HTR-8/SVneo (cell line): ENCODE data around the gene IGSF21.

Experiments used
- DNase-seq: peaks from one replicate; pipeline ENCODE4 v3.0.0; 2011; ENCODE audit warnings: low spot score, mixed read lengths; ENCODE audit not compliant: insufficient read length
- FAIRE-seq: peaks from 2 replicates; lab custom pipeline; 2011; peaks lifted over from hg19 to GRCh38; lab: Jason Lieb, UNC

The IGSF21 gene

DNA sequence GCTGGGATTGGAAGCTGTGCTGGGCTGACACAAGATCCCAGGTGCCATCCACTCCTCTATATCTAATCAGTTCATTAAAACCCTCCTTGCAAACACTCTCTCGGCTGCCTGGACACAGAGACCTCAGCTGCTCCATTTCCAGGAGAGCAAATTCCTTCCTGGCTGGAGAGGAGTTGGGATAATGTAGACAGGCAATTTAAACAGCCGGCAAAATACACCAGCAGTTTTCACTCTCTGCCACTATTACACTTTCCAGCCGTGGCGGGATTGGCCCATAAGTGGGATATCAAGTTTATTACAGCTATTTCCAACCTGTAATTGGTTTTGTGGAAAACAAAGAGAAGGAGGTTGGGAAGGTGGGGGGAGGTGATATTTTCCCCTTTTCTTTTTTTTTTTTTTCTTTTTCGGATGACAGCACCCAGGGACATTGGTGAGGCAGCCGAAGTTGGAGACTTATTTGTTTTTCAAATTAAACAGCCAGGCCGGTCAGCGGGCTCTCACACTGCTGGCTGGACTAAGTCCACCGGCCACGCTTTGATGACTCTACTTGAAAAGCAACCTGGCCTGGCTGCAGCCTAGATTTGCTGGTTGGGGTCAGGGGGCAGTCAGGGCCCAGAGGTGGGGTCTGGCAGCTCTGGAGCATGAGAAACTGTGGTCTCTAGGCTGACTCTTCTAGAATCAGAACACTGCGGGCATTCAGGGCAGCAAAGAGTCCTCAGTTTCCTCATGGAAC is 177.4 kb downstream of the IGSF21 start:
- DNase-seq = no peak
- FAIRE-seq = no peak

DNA sequence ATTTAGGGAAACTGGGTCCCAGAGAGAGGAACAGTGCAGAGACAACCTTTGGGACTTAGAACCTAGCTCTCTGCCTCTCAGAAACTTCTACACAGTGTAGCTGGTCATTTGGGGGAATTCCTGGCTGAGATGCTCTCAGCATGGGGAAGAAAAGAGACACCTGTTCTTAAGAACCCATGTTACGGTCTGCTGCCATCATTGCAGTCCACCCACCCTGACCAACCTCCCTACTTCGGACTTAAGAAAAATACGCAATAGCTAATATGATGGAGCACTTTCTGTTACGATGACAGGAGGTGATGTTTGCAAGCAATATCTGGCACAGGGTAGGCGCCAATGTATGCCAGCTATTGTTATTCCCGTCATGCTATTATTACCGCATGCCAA is 177.9 kb downstream of the IGSF21 start:
- FAIRE-seq (no peak), DNase-seq (no peak)

DNA sequence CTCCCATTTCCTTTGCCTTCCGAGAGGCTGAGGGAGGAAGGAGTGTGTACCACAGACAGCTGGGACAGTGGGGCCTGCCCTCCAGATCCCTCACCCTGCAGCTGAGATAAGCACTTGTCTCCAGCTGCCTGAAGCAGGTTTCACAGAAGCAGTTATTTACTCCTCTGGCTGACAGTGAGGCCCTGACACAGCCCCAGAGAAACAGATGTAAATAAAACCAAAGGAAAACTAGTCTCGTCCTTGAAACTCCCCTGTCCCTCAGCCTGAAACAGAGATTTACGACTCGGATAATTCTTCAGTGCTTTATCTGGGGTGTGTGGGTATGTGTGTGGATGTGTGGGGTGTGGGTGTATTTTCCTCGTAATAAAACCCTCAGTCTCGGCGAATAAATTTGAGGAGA is 181.1 kb downstream of the IGSF21 start:
- DNase-seq (no peak), FAIRE-seq (no peak)

DNA sequence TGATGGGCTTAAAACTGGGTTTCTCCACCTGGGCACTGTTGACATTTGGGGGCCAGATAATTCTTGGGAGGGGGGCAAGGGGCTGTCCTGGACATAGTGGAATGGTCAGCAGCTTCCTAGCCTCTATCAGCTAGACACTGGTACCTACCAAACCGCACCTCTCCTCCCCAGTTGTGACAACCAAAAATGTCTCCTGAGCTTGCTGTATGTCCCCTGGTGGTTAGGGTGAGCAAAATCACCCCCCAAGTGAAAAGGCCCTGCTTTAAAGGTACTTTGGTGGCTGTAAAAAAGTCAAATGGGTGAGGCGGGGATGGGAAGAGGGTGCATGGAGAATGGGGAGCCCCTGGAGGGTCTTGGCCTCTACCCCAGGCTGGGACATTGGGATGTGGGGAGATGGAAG is 182.0 kb downstream of the IGSF21 start:
- FAIRE-seq (no peak), DNase-seq (no peak)

DNA sequence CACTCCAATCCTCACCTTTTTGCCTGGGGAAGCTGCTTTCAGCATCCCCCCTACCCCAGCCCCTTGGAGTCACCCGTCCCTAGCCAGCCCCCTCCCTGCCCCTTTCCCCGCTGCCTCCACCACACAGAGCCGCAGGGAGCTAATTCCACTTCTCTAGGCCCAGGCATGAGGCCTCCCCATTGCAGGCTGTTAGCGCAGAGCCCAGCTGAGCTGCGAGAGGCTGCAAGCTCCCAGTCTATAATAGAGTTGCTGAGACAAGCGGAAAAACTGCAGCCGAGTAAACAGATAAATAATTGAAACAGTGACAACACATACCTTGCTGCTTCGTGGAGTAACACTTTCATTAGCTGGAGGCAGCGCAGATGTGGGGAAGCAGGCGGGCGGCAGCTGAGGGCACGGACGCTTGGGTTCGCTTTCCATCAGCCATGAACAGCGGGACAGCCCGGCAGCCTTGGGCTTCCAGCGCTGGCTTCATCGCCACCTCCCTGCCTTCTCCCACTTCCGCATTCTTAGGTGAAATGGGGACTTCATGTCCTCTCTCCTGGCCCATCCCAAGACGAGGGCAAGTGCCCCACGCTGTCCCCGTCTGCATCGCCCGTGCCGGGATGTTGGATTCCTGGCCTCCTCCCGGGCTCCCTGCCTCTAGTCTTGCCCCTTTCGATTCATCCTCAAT is 183.3 kb downstream of the IGSF21 start:
- DNase-seq (no peak), FAIRE-seq (no peak)

DNA sequence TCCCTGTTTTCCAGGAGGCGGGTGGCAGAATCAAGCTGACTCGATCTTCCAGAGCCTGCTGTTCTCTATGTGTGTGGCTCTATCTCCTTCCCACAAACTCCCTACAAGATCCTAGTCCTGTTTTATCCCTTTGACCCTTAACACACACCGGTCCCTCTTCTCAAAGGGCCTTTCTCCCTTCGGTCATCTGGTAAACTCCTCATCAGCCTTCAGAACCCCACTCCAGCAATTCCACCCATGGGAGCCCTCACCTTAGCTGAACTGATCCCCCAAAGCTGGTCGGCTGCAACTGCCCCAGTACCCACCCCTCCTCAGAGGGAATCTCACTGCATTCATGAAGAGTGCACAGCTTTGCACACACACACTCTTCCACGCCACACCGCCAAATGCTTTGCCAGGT is 184.9 kb downstream of the IGSF21 start:
- no peak for FAIRE-seq
- DNase-seq = no peak

DNA sequence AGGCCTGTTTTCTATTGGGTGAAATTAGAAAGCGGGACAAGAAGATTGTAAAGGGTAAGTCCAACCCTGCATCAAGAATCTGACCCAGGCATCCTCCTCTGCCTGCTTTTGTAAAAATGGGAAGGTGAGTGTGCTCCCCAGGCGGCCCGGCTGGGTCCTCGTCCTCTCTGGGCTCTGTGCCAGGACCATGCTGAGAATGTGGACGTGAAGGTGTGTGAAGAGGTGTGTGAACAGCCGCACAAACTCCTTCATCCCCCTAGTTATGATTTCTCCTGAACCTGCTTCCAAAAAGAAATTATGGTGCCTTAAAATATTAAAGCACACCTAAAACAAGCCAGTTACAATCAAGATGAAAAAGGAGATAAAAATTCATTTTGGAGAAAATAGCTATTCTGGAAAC is 185.7 kb downstream of the IGSF21 start:
- DNase-seq (no peak), FAIRE-seq (no peak)

DNA sequence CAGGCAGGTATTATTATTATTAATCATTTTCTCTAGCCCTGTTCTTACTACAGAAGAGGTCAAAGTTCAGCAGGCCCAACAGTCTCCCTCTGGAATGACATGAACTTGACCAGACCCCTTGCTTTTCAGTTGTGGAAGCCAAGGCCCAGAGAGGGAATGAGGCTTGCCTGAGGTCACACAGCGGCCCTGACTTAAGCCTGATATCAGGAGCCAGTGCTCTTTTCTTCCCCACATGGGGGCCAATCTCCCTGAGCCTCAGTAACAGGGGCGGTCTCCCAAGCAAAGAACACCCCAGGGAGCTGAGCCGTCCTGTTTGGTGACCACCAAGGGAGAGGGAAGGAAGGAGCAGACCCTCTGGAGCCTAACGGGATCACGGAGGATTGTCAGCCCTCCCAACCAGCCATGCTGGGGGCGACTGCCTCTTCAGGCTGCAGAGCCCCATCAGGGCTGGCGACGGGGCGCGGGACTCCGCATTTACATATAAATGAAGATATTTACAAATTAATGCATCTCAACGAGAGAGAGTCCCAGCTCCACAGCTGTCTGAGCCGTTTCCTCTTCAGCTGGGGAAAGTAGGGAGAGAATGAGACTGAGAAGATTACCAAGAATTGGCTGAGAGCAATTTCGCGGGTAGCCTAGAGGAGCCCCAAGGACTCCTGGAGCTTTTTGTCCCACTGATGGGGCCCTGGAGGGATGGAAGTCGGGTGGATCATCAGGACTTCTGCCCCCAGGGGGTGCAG is 187.0 kb downstream of the IGSF21 start:
- DNase-seq (no peak), FAIRE-seq (no peak)

DNA sequence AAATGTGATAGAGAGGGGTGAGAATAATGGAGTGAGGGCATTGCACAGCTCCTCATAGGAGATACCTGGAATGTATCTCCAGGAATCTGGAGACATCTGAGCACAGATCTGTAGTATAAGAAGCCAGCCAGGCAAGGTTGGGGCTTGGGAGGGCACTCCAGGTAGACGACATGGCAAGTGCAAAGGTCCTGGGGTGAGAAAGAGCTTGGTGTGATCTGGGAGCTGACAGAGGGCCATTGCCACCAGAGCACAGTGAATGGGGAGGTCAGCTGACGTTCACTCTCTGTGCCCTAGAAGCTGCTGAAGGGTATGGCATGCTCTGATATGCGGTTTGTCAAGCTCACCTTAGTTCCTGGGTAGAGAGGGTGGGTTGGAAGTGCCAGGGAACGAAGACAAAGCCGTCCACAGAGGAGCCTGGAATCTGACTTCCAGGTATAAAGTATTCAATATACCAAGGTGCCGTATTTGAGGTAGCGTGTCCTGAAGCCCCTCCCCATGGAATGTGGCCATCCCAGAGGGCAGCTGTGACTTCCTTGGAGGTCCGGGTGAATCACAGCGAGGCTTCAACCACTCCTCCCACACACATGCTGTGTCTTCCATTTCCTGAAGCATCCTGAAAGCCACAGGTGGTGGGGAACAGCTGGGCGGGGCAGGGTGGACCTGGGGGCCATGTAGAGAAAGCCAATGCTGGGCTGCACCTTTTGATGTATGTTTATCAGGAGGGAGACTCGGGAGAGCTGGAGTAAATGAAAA is 190.5 kb downstream of the IGSF21 start:
- no peak for FAIRE-seq
- DNase-seq = no peak

DNA sequence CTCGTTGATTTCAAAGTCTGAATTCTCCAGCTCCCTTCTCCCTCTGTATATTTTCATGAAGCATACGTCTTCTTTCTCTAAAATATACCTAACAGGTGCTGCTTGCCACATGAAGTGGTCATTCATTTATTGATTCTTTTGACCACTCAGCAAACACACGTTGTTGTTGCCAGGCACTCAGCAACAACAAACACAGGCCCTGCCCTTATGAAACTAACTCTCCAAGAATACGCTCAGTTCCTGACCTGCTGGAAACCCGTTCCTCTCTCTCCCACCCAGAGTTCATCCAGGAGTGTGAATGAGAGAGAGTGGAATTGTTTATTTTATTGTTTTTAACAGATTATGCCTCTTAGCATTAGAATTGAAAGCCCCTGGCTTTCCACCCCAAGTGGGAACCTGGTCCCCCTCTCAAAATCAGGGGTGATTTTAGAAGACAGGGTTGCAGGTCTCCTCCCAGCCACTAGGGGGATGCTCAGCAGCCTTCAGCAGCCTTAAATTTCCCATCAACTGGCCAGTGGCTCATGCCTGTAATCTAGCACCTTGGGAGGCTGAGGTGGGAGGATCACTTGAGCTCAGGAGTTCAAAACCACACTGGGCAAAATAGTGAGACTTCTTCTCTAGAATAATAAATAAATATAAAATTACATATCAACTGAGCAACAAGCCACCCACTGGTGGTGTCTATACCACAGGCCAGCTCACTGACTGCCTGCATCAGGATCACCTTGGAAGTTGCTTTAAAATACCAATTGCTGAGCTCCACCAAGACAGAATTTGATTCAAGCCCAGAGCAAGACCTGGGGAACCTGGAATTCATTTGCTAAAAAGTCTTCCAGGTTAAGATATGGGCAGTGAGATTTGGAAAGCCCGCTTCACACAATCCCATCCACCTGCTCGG is 192.1 kb downstream of the IGSF21 start:
- no peak for DNase-seq
- no peak for FAIRE-seq

DNA sequence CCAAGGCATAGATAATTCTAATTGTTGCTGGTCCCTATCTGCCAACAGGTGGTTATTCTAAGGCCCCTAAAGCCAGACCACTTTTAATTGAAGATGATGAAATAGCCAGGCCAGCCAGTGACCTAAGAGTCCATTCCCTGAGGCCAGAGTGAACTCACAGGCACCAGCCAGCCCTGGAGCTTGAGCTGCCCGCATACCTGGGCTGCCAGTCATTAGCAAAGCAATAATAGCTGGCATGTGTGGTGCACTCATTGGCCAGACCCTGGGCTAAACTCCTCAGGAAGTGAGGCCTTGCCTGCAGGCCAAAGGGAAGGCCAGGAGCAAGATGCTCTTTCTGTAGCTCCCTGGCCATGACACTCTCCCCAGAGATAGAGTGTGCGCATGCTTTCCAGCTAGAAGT is 192.8 kb downstream of the IGSF21 start:
- DNase-seq (no peak), FAIRE-seq (no peak)

DNA sequence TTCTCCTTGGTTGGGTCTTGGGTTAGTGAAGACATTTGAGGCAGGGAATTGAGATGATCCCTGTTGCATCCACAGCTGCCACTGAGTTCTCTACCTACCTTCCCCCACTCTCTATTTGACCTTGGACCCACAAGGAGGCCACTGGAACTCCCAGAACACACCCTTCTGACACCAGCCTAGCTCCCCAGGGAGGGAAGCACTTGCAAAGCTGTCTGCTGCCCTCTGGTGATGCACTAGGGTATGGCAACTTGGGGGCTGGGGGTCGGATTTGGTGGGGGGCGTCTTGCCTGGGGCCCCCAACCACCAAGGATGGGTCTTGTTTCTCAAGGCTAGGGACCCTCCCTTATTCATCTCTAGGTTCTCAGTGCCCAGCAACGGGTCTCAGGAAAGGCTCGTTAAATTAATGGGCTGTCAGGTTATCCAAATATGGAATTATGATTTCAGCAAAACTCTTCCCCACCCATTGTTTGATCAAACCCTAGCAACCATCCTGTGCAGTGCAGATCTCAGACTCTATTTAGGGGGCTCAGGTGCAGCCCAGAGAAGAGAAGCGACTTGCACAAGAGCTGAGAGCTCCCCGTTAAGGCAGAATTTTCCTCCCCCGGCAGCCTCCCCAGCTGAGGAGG is 195.3 kb downstream of the IGSF21 start:
- DNase-seq (no peak), FAIRE-seq (no peak)

DNA sequence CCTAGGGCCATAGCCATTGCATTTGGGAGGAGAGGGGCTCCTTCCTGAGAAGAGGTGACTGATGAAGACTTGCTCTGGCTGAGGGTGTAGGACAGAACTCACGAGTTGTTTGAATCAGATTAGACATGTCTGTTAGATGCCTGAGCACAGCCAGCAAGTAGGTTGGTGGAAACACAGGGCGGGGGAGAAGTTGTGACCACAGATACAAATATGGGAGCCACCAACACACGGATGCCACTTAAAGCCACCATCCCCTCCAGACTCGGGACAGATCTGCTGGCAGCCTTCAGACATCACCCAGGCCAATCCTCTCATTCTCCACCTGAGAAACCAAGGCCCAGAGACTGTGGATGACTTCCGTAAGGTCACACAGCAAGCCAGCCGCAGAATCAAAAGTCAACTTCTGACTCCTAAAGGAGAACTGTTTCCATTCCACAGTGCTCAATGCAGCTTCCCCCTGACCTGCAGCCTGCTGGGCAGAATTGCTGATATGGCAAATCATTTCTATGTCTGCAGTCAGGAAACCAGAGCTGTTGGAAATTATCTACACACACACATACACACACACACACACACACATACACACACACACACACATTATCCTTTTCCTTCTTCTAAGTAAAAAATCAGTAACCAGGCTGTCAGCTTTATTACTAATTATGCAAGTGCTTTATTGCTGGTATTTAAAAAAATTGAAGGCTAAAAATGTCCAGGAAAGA is 196.7 kb downstream of the IGSF21 start:
- FAIRE-seq (no peak), DNase-seq (no peak)

DNA sequence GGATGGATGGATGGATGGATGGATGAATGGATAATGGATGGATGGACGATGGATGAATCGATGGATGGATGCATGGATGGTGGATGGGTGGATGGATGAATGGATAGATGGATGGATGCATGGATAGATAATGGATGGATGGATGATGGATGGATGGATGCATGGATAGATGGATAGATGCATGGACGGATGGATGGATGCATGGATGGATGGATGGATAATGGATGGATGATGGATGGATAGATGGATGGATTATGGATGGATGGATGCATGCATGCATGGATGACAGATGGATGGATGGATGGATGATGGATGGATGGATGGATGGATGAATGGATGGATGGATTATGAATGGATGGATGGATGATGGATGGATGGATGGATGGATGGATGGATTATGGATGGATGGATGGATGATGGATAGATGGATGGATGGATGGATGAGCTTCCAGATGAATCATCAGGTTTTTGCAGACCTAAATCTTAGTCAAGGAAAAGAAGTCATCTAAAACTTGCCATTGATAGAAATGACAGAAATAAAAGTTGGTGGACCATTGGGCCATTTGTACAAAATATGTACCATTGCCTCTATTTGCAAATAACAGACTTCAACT is 197.7 kb downstream of the IGSF21 start:
- DNase-seq (no peak), FAIRE-seq (peak; percentile 13)

DNA sequence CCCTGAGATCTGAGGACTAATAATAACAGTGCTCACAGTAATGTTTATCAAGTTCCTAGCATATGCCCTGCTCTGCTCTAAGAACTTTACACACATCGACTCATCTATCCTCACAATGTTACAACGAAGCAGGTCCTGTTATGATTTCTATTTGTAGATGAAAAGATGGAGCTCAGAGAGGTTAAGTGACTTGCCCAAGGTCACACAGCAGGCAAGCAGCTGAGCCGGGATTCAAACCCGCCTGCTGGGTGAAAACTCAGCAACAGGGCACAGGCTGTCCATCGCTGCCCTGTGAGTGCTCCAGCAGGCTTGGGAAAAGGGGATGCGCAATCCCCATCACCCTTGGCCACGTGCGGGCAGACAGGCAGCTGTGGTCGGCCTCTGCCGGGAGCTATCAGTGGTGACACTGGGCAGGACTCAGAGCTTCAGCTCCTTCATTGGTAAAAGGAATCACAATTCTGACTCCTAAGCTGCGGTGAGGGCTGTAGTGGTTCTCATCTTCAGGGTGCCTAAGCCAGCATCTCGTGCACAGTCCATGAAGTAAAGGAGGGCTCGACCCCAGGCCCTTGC is 199.8 kb downstream of the IGSF21 start:
- DNase-seq = no peak
- FAIRE-seq = no peak

DNA sequence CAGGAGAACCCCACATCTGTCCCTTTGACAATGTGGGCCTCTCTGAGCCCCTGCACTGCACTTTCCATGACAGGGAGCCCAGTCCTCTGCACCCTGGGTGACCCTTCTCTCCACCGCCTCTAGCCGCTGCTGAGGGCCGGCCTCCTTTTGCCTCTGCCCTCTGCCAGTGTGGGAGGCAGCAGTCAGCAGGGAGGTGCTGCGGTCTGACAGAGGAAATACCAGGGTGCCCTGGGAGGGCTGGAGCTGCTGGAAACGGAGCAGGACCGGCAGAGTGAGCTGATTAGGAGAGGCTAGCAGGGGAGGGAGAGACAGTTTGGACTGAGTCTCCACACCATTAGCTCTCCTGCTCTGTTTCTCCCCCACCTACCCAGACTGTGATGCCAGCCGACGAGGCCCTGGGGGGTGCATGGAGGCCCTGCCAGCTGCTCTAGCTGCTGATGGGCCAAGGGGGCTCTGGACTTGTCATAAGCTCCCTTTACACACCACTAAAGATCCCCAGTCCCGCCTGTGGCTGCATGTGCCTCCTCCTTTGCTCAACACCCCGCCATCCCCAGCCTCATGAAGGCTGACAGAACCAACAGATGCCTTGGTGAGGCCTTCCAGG is 202.1 kb downstream of the IGSF21 start:
- FAIRE-seq (no peak), DNase-seq (no peak)

DNA sequence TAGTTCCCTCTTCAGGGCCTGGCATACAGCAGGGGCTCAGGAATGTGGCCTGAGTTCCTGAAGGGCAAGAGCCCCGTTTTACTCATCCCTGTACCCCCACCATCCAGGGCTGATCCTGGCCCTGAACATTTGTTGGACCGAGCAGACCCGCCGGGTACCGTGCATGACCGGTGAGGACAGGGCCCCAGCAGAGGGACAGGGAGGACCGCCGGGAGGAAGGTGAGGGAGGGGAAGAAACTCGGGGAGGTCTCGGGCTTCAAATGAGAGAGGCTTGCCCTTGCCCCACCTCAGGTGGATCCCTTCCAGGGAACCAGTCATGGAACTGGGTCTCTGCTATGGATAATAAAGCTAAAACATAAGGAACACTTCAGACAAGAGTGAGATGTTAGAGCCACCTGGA is 205.4 kb downstream of the IGSF21 start:
- DNase-seq (no peak), FAIRE-seq (no peak)

DNA sequence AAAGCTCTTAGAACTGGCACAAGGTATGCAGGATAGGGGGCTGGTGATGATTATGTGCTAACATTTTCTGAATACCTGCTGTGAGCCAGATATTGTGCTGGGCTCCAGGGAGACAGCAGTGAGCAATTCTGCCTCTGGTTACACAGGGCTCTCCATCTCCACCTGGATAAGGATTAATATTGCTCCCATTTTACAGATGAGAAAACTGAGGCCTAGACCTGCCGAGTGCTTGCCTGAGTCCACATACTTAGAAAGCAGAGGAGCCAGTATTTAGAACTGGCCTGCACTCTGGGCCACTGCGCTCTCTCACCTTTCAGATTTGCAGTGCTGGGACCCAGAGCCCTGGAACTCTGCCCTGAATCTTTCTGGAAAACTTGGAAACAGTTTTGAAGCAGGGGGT is 205.9 kb downstream of the IGSF21 start:
- no peak for DNase-seq
- FAIRE-seq = no peak
